Stomach (tissue), 9 donors: ENCODE measurements around the gene CREB1. TPM values are rescaled to one million over a fixed set of nuclear protein-coding genes. Genes with fewer than 3 reads are reported as not detected.

Experiments used
- DNase-seq, 2 donors: peaks; one replicate each; pipeline versions ENCODE4 v3.0.0 to v3.0.0-alpha.2; 2013 to 2019
- H3K27ac ChIP-seq, 5 donors: fragments of 200-600 bp in 4 of 5; sonication (generic) in 4 of 5; one replicate each; pipeline ENCODE4 v1.5.1; 2013 to 2019; ENCODE audit warnings: mild to moderate bottlenecking in 1 of 5, moderate library complexity in 1 of 5
- H3K27me3 ChIP-seq, 3 donors: fragments of 200-600 bp; sonication (generic); one replicate each; pipeline ENCODE4 v1.5.1; 2017 to 2019; ENCODE audit warnings: mixed run types in 1 of 3
- H3K36me3 ChIP-seq, 4 donors: fragments of 200-600 bp; sonication (generic); 1 replicate in 3 of 4; 2 replicates in 1 of 4; pipeline ENCODE4 v1.5.1; 2016 to 2019
- H3K4me1 ChIP-seq, 4 donors: fragments of 200-600 bp; sonication (generic); one replicate each; pipeline ENCODE4 v1.5.1; 2016 to 2019
- H3K4me3 ChIP-seq, 4 donors: fragments of 200-600 bp; sonication (generic) in 3 of 4; one replicate each; pipeline ENCODE4 v1.5.1; 2016 to 2019; ENCODE audit warnings: mild to moderate bottlenecking in 1 of 4
- H3K9me3 ChIP-seq, 4 donors: fragments of 200-600 bp; sonication (generic); one replicate each; pipeline ENCODE4 v1.5.1; 2016 to 2019
- EP300 ChIP-seq: sonication (generic); formaldehyde crosslinking; IDR thresholded peaks from one replicate; pipeline ENCODE4 v1.6.1; 2017; ENCODE audit warnings: antibody characterized with exemption
- POLR2A ChIP-seq, 4 donors: fragments of 450-650 bp; IDR thresholded peaks; one replicate each; pipeline ENCODE4 v1.6.1; 2016; ENCODE audit warnings: antibody characterized with exemption in 4 of 4, control low read depth in 2 of 4, mild to moderate bottlenecking in 1 of 4, moderate library complexity in 1 of 4
- POLR2AphosphoS5 ChIP-seq, 3 donors: sonication (generic); formaldehyde crosslinking; IDR thresholded peaks; one replicate each; pipeline ENCODE4 v1.6.1; 2016; ENCODE audit warnings: antibody characterized with exemption in 3 of 3
- WGBS, 5 donors: extraction: QIAGEN DNeasy Blood & Tissue Kit in 3 of 5; methylation state at CpG; one replicate each; pipeline versions ENCODE4 v1.1.5 to v1.1.7; 2013 to 2018; 5-methylcytosine and 5-hydroxymethylcytosine counted together
- intact Hi-C: fragments of 100-400 bp; cut with DNase I; formaldehyde crosslinking; loops from one replicate; pipeline ENCODE4 v1.15.1; 2023; ENCODE audit warnings: low total_unique reads
- polyA plus RNA-seq, 3 donors: library from polyadenylated mRNA; stranded (reverse); fragments of 200-250 nt; gene quantifications; one replicate each; pipeline ENCODE4 v1.2.3, GENCODE V29; 2013
- total RNA-seq, 5 donors: library from RNA; depleted of rRNA; stranded (reverse); fragments of >200 nt; gene quantifications; one replicate each; pipeline versions ENCODE4 v1.1.0 to v1.2.3, GENCODE V29; 2014 to 2016
- TF ChIP-seq, protein P1 (sequence below), 7 experiments: fragments of 450-650 bp in 4 of 7; fragments of 200-600 bp in 3 of 7; sonication (generic) in 3 of 7; IDR thresholded peaks; one replicate each; pipeline ENCODE4 v1.5.1; 2016 to 2019; ENCODE audit warnings: antibody characterized with exemption in 7 of 7, control low read depth in 2 of 7, mild to moderate bottlenecking in 1 of 7
- donor health status: healthy with polysubstance abuse.
- donor health status: Bipolar disorder and iron deficiency.
- donor health status: healthy.

Gene CREB1
- total and polyA plus RNA-seq, 8 donors, result 5.2 to 58.6 (median 16.3) TPM

DNA sequence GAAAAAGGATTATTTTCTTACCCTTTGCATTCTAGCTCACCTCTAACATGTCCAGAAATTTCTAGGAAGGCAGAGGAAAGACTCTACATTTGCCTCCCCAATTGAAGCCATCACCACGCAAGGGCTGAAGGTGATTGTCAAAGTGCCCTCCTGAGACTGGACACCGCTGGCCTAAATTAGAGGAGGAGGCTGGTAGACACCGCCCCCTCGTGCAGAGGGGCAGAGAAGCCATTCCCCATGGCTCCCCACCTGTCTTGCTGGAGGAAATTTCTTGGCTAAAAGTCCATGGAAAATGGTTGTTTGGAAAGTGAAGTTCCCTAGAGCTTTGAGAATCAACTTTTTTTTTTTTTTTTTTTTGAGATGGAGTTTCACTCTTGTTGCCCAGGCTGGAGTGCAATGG is 31.3 kb upstream of the CREB1 start:
- no peak for DNase-seq
- no peaks in the 10 kb centered on the region for H3K27me3 ChIP-seq
- no peaks in the 10 kb centered on the region for H3K36me3 ChIP-seq
- 68 to 90% (median 84%) methylated on average over 4 of the region's 4 CpGs for whole genome bisulfite sequencing, 5 donors
- H3K4me3 ChIP-seq, result no peak overlapping the region
- intact Hi-C loops, result no loop called here
- H3K9me3 ChIP-seq, result no peaks in the 10 kb centered on the region
- no peak overlapping the region for H3K27ac ChIP-seq
- TF ChIP-seq POLR2A (IDR thresholded peaks at IDR 0.05) (no peak), EP300 (no peak), POLR2AphosphoS5 (IDR thresholded peaks at IDR 0.05) (no peak)
- TF ChIP-seq, protein P1, sequence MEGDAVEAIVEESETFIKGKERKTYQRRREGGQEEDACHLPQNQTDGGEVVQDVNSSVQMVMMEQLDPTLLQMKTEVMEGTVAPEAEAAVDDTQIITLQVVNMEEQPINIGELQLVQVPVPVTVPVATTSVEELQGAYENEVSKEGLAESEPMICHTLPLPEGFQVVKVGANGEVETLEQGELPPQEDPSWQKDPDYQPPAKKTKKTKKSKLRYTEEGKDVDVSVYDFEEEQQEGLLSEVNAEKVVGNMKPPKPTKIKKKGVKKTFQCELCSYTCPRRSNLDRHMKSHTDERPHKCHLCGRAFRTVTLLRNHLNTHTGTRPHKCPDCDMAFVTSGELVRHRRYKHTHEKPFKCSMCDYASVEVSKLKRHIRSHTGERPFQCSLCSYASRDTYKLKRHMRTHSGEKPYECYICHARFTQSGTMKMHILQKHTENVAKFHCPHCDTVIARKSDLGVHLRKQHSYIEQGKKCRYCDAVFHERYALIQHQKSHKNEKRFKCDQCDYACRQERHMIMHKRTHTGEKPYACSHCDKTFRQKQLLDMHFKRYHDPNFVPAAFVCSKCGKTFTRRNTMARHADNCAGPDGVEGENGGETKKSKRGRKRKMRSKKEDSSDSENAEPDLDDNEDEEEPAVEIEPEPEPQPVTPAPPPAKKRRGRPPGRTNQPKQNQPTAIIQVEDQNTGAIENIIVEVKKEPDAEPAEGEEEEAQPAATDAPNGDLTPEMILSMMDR (IDR thresholded peaks at IDR 0.05), result no peak
- H3K4me1 ChIP-seq, result no peaks in the 10 kb centered on the region

DNA sequence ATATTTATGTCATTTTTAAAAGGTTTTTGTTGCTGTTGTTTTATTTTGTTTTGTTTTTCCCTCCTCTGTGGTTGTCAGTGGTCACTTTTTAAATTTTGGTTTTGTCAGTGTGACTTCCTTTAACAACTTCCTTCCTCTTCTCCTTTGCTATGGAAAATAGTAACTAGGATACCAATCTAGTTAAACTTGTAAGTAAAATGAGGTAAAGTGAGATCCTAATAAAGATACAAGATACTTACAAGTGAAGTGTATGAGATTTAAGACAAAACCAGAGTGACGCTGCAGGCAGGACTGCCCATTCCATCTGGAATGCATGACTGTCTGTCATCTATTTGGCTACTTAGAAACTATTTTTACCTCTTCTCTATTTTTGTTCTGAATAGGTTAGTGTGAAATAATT is 30.6 kb upstream of the CREB1 start:
- TF ChIP-seq POLR2A (IDR thresholded peaks at IDR 0.05), result no peak
- TF ChIP-seq, protein P1 (IDR thresholded peaks at IDR 0.05), result no peak
- intact Hi-C loops, result no loop called here
- peak in 1 of 2 donors; percentile 18 for DNase-seq
- H3K36me3 ChIP-seq, result no peaks in the 10 kb centered on the region
- peaks cover 0 to under 1% (median 0%) of the 10 kb centered on the region in 4 donors for H3K4me1 ChIP-seq
- no peaks in the 10 kb centered on the region for H3K9me3 ChIP-seq
- no peak overlapping the region for H3K27ac ChIP-seq
- H3K4me3 ChIP-seq, result no peak overlapping the region
- WGBS, 5 donors, result 74 to 82% (median 81%) methylated on average over 1 of the region's 1 CpG
- H3K27me3 ChIP-seq, result no peaks in the 10 kb centered on the region

DNA sequence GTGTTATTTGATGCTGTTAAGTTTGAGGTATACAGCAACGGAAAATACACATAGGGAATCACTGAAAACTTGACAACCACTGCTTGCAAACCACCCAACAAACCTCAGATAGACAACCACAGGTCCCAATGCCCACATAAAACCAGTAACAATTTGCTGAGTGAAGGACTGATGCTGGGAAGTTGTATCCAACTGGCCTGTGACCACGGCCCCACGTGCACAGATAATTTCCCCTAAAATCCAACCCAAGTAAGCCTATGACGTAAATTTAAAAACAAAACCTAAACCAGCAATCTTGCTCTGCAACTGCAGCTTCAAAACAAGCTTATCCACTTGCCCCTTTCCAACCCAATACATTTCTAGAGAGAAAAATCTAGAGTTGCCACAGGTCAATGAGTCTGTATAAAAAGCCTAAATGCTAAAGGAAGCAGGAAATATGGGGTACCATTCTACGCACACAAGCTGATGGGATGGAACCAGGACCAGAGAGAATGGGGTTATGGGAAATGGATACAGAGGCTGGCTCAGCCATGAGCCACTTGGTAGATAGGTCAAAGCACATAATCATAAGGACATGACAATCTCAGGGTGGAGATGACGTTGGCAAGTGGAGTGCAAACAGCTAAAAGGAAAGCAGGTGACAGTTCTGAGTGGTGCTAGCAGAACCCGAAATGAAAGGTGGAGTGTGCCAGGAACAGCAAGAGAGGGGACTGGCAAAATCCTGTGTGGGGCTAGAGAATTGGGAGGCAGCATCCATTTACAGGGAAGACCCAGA is 27.8 kb upstream of the CREB1 start:
- no peaks in the 10 kb centered on the region for H3K9me3 ChIP-seq
- DNase-seq, result no peak
- peaks cover 0 to 18% (median 9%) of the 10 kb centered on the region in 4 donors for H3K4me1 ChIP-seq
- no peaks in the 10 kb centered on the region for H3K36me3 ChIP-seq
- H3K27me3 ChIP-seq, result no peaks in the 10 kb centered on the region
- H3K4me3 ChIP-seq, result no peak overlapping the region
- peak overlapping the region in 1 of 5 donors; percentile 7 for H3K27ac ChIP-seq
- intact Hi-C loops, result no loop called here
- WGBS, 5 donors, result 79 to 91% (median 88%) methylated on average over 7 of the region's 7 CpGs
- TF ChIP-seq EP300 (no peak), POLR2AphosphoS5 (IDR thresholded peaks at IDR 0.05) (no peak), POLR2A (IDR thresholded peaks at IDR 0.05) (no peak)
- TF ChIP-seq, protein P1 (IDR thresholded peaks at IDR 0.05), result no peak

DNA sequence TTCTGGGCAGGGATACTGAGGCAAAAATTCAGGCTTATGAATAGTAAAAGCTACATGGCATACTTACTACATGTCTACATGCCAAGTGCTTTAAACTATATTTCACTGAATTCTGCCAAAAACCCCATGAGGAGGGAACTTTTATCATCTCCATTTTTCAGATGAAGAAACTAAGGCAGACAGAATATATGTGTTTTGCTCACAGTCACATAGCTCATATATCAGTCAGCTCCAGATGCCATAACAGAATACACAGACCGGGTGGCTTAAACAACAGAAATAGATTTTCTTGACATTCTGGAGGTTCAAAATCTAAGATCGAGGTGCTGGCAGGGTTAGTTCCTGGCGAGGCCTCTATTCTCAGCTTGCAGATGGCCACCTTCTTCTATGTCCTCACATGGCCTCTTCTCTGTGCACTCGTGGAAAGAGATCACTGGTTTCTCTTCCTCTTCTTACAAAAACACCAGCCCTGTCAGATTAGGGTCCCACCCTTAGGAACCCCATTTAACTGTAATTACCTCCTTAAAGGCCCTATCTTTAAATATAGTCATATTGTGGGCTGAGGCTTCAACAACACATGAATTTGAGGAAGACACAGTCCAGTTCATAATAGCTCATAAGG is 27.1 kb upstream of the CREB1 start:
- Histone ChIP-seq H3K27me3 (no peaks in the 10 kb centered on the region), H3K36me3 (no peaks in the 10 kb centered on the region), H3K4me1 (peaks cover 0 to 18% (median 9%) of the 10 kb centered on the region in 4 donors), H3K27ac (peak overlapping the region in 1 of 5 donors; percentile 7), H3K4me3 (no peak overlapping the region), H3K9me3 (no peaks in the 10 kb centered on the region)
- DNase-seq, result no peak
- intact Hi-C loops, result no loop called here
- no peak for TF ChIP-seq POLR2AphosphoS5 (IDR thresholded peaks at IDR 0.05)
- no peak for TF ChIP-seq EP300
- TF ChIP-seq, protein P1 (IDR thresholded peaks at IDR 0.05), result no peak
- no peak for TF ChIP-seq POLR2A (IDR thresholded peaks at IDR 0.05)
- WGBS, 5 donors, result 65 to 86% (median 81%) methylated on average over 4 of the region's 4 CpGs
